Liver (tissue), 9 donors: ENCODE measurements around the gene PIP4K2C. TPM values are rescaled to one million over a fixed set of nuclear protein-coding genes. Genes with fewer than 3 reads are reported as not detected.

Experiments used
- DNase-seq: peaks from one replicate; pipeline ENCODE4 v3.0.0-alpha.2; 2017; ENCODE audit warnings: low spot score
- H3K27ac ChIP-seq, 2 donors: one replicate each; pipeline ENCODE4 v1.7.0; 2013; ENCODE audit warnings: inconsistent platforms in 2 of 2, low read length in 2 of 2, control low read depth in 1 of 2, low read depth in 1 of 2, mild to moderate bottlenecking in 1 of 2
- H3K27me3 ChIP-seq, 4 donors: one replicate each; pipeline versions ENCODE4 v1.6.1 to v1.7.0; 2013; ENCODE audit warnings: low read length in 3 of 4, inconsistent platforms in 1 of 4, mild to moderate bottlenecking in 1 of 4, moderate library complexity in 1 of 4; ENCODE audit not compliant: control insufficient read depth in 4 of 4, insufficient read depth in 4 of 4
- H3K36me3 ChIP-seq, 4 donors: one replicate each; pipeline versions ENCODE4 v1.6.1 to v1.7.0; 2013; ENCODE audit warnings: low read length in 3 of 4, mild to moderate bottlenecking in 3 of 4, low read depth in 1 of 4, moderate library complexity in 1 of 4; ENCODE audit not compliant: control insufficient read depth in 4 of 4, insufficient read depth in 3 of 4
- H3K4me1 ChIP-seq, 4 donors: one replicate each; pipeline versions ENCODE4 v1.6.1 to v1.7.0; 2013; ENCODE audit warnings: low read length in 3 of 4, mild to moderate bottlenecking in 3 of 4, moderate library complexity in 1 of 4; ENCODE audit not compliant: control insufficient read depth in 4 of 4, insufficient read depth in 4 of 4
- H3K4me3 ChIP-seq, 3 donors: one replicate each; pipeline versions ENCODE4 v1.6.1 to v1.7.0; 2013; ENCODE audit warnings: low read length in 3 of 3, control low read depth in 1 of 3, low read depth in 1 of 3, mild to moderate bottlenecking in 1 of 3
- H3K9ac ChIP-seq, 2 donors: one replicate each; pipeline ENCODE4 v1.7.0; 2013; ENCODE audit warnings: low read length in 2 of 2, mild to moderate bottlenecking in 2 of 2, moderate library complexity in 2 of 2, control low read depth in 1 of 2, low read depth in 1 of 2
- H3K9me3 ChIP-seq, 4 donors: one replicate each; pipeline versions ENCODE4 v1.6.1 to v1.7.0; 2013; ENCODE audit warnings: low read length in 3 of 4; ENCODE audit not compliant: control insufficient read depth in 4 of 4
- ATF3 ChIP-seq: IDR thresholded peaks from 2 replicates; pipeline ENCODE4 v1.6.1; 2016; ENCODE audit warnings: antibody characterized with exemption
- CTCF ChIP-seq: fragments of 150-350 bp; IDR thresholded peaks from 2 replicates; pipeline ENCODE4 v1.5.1; 2017; ENCODE audit warnings: improper control_type of control experiment, low read depth, low read length; ENCODE audit not compliant: missing input control
- EGR1 ChIP-seq, 2 donors: IDR thresholded peaks; 2 replicates each; pipeline ENCODE4 v1.6.1; 2016 to 2018; ENCODE audit warnings: antibody characterized with exemption in 2 of 2, low read depth in 2 of 2
- FOXA1 ChIP-seq: IDR thresholded peaks from 2 replicates; pipeline ENCODE4 v1.6.1; 2016; ENCODE audit warnings: antibody characterized with exemption
- FOXA2 ChIP-seq: IDR thresholded peaks from 2 replicates; pipeline ENCODE4 v1.6.1; 2016; ENCODE audit warnings: antibody characterized with exemption
- GABPA ChIP-seq, 2 donors: IDR thresholded peaks in 1 of 2; conservative IDR thresholded peaks in 1 of 2; 2 replicates each; pipeline ENCODE4 v1.6.1; 2016; ENCODE audit warnings: antibody characterized with exemption in 2 of 2, mild to moderate bottlenecking in 1 of 2, moderate library complexity in 1 of 2
- HNF4A ChIP-seq, 2 donors: conservative IDR thresholded peaks; 2 replicates each; pipeline ENCODE4 v1.6.1; 2016; ENCODE audit warnings: antibody characterized with exemption in 2 of 2, mild to moderate bottlenecking in 2 of 2
- HNF4G ChIP-seq: IDR thresholded peaks from 2 replicates; pipeline ENCODE4 v1.6.1; 2016; ENCODE audit warnings: antibody characterized with exemption
- JUND ChIP-seq, 2 donors: IDR thresholded peaks; 2 replicates each; pipeline ENCODE4 v1.6.1; 2016; ENCODE audit warnings: antibody characterized with exemption in 2 of 2
- MAX ChIP-seq: IDR thresholded peaks from 2 replicates; pipeline ENCODE4 v1.6.1; 2016; ENCODE audit warnings: antibody characterized with exemption
- NR2F2 ChIP-seq: IDR thresholded peaks from 2 replicates; pipeline ENCODE4 v1.6.1; 2016; ENCODE audit warnings: antibody characterized with exemption
- RAD21 ChIP-seq, 2 donors: IDR thresholded peaks; 2 replicates each; pipeline ENCODE4 v1.6.1; 2016; ENCODE audit warnings: antibody characterized with exemption in 2 of 2, mild to moderate bottlenecking in 2 of 2
- REST ChIP-seq: IDR thresholded peaks from 2 replicates; pipeline ENCODE4 v1.6.1; 2016; ENCODE audit warnings: antibody characterized with exemption, mild to moderate bottlenecking
- RXRA ChIP-seq, 2 donors: IDR thresholded peaks; 2 replicates each; pipeline ENCODE4 v1.6.1; 2017 to 2018; ENCODE audit warnings: antibody characterized with exemption in 2 of 2, mild to moderate bottlenecking in 1 of 2
- SP1 ChIP-seq: IDR thresholded peaks from 2 replicates; pipeline ENCODE4 v1.6.1; 2018; ENCODE audit warnings: antibody characterized with exemption, mild to moderate bottlenecking
- TAF1 ChIP-seq: conservative IDR thresholded peaks from 2 replicates; pipeline ENCODE4 v1.6.1; 2016; ENCODE audit warnings: antibody characterized with exemption, mild to moderate bottlenecking
- YY1 ChIP-seq: IDR thresholded peaks from 2 replicates; pipeline ENCODE4 v1.6.1; 2016; ENCODE audit warnings: antibody characterized with exemption, mild to moderate bottlenecking
- ZBTB33 ChIP-seq: IDR thresholded peaks from 2 replicates; pipeline ENCODE4 v1.6.1; 2016; ENCODE audit warnings: antibody characterized with exemption
- WGBS: extraction: QIAGEN DNeasy Blood & Tissue Kit; methylation state at CpG from one replicate; pipeline ENCODE4 v1.1.7; 2013; 5-methylcytosine and 5-hydroxymethylcytosine counted together
- polyA plus RNA-seq, 2 donors: library from polyadenylated mRNA; stranded (reverse) in 1 of 2; unstranded in 1 of 2; fragments of 200-250 nt in 1 of 2; fragments of >200 nt in 1 of 2; fragmentation: Nextera tagmentation in 1 of 2; extraction: Ambion mirVana in 1 of 2; gene quantifications; one replicate each; pipeline versions ENCODE4 v1.2.1 to v1.2.3, GENCODE V29; 2013 to 2015
- total RNA-seq, 2 donors: library from RNA; depleted of rRNA; stranded (reverse); fragments of >200 nt; gene quantifications; one replicate each; pipeline ENCODE4 v1.2.3, GENCODE V29; 2014
- donor health status: healthy.
- donor health status: healthy.
- donor health status: healthy.
- donor health status: healthy.
- donor health status: healthy.

PIP4K2C gene
- total and polyA plus RNA-seq, 4 donors = 6.5 to 11.9 (median 9.4) TPM

GRCh38 chr12:57593187-57593586, 2.2 kb downstream of the PIP4K2C start:
- H3K4me1 ChIP-seq = peaks cover 5 to 18% (median 11%) of the 10 kb centered on the region in 4 donors
- no peak overlapping the region for H3K9ac ChIP-seq
- WGBS = 90% methylated on average over 4 of the region's 4 CpGs
- no peak for DNase-seq
- H3K36me3 ChIP-seq = peaks cover 0 to 15% (median 6%) of the 10 kb centered on the region in 4 donors
- H3K9me3 ChIP-seq = no peaks in the 10 kb centered on the region
- H3K27me3 ChIP-seq = no peaks in the 10 kb centered on the region
- H3K4me3 ChIP-seq = no peak overlapping the region
- H3K27ac ChIP-seq = no peak overlapping the region
- TF ChIP-seq FOXA1 (no peak), MAX (no peak), EGR1 (IDR thresholded peaks at IDR 0.05; ENCODE audit: low read depth in 2 of 2) (no peak), JUND (IDR thresholded peaks at IDR 0.05) (no peak), RAD21 (IDR thresholded peaks at IDR 0.05) (no peak), SP1 (no peak), YY1 (no peak), NR2F2 (no peak), ZBTB33 (no peak), RXRA (IDR thresholded peaks at IDR 0.05) (no peak), HNF4G (no peak), ATF3 (no peak), REST (no peak), HNF4A (conservative IDR thresholded peaks at IDR 0.05) (no peak), FOXA2 (no peak), GABPA (IDR thresholded peaks at IDR 0.05 in 1 of 2, conservative IDR thresholded peaks at IDR 0.05 in 1 of 2) (no peak)

GRCh38 chr12:57600395-57600794, 9.4 kb downstream of the PIP4K2C start:
- Histone ChIP-seq H3K4me3 (no peak overlapping the region), H3K9ac (no peak overlapping the region), H3K27me3 (peaks cover 0 to 4% (median 2%) of the 10 kb centered on the region in 4 donors), H3K9me3 (no peaks in the 10 kb centered on the region), H3K4me1 (no peaks in the 10 kb centered on the region), H3K27ac (no peak overlapping the region), H3K36me3 (peaks cover 2 to 48% (median 18%) of the 10 kb centered on the region in 4 donors)
- 86% methylated on average over 2 of the region's 2 CpGs for WGBS
- DNase-seq = no peak
- TF ChIP-seq ZBTB33 = no peak
- TF ChIP-seq YY1 = no peak
- TF ChIP-seq RAD21 (IDR thresholded peaks at IDR 0.05) = no peak
- TF ChIP-seq MAX = no peak
- no peak for TF ChIP-seq FOXA1
- TF ChIP-seq NR2F2 = no peak
- no peak for TF ChIP-seq FOXA2
- TF ChIP-seq HNF4A (conservative IDR thresholded peaks at IDR 0.05) = no peak
- no peak for TF ChIP-seq JUND (IDR thresholded peaks at IDR 0.05)
- TF ChIP-seq RXRA (IDR thresholded peaks at IDR 0.05) = no peak
- TF ChIP-seq HNF4G = no peak
- TF ChIP-seq TAF1 = no peak
- no peak for TF ChIP-seq SP1
- TF ChIP-seq GABPA (IDR thresholded peaks at IDR 0.05 in 1 of 2, conservative IDR thresholded peaks at IDR 0.05 in 1 of 2) = no peak
- TF ChIP-seq ATF3 = no peak
- TF ChIP-seq EGR1 (IDR thresholded peaks at IDR 0.05; ENCODE audit: low read depth in 2 of 2) = no peak
- TF ChIP-seq CTCF = no peak
